ENCODE measurements around the gene OOSP3.
"Not testable (repeated sequence)": the region's sequence is repeated elsewhere in the genome, so short reads cannot be mapped to it uniquely, and the experiment has no call there.

OOSP3 gene

GRCh38 chr11:59899532-59899931 is 20.9 kb downstream of the OOSP3 start:
- Mint-ChIP-seq H3K27me3 (peaks cover 13% of the 10 kb centered on the region), H3K9me3 (peaks cover 3% of the 10 kb centered on the region), H3K4me1 (ENCODE audit: low read depth) (no peaks in the 10 kb centered on the region), H3K36me3 (ENCODE audit: low read depth) (no peaks in the 10 kb centered on the region), H3K4me3 (no peak overlapping the region), H3K27ac (no peak overlapping the region)

- Mint-ChIP-seq H3K4me3 (no peak overlapping the region), H3K36me3 (ENCODE audit: low read depth) (no peaks in the 10 kb centered on the region), H3K4me1 (ENCODE audit: low read depth) (no peaks in the 10 kb centered on the region), H3K27ac (no peak overlapping the region), H3K27me3 (peaks cover 5% of the 10 kb centered on the region), H3K9me3 (peaks cover 3% of the 10 kb centered on the region)
These were observed 22.0 kb downstream of the OOSP3 start for GRCh38 chr11:59900366-59901126.

GRCh38 chr11:59901306-59901705 is 22.7 kb downstream of the OOSP3 start:
- Mint-ChIP-seq H3K9me3 (peaks cover 3% of the 10 kb centered on the region), H3K27ac (no peak overlapping the region), H3K36me3 (ENCODE audit: low read depth) (no peaks in the 10 kb centered on the region), H3K4me1 (ENCODE audit: low read depth) (no peaks in the 10 kb centered on the region), H3K27me3 (no peaks in the 10 kb centered on the region), H3K4me3 (no peak overlapping the region)

GRCh38 chr11:59903569-59903968 is 25.0 kb downstream of the OOSP3 start:
- H3K27ac Mint-ChIP-seq; H3K27me3 Mint-ChIP-seq; H3K9me3 Mint-ChIP-seq; H3K36me3 Mint-ChIP-seq (ENCODE audit: low read depth); H3K4me1 Mint-ChIP-seq (ENCODE audit: low read depth); H3K4me3 Mint-ChIP-seq: not testable (repeated sequence)

GRCh38 chr11:59918480-59918879 is 39.9 kb downstream of the OOSP3 start:
- H3K27ac Mint-ChIP-seq: no peak overlapping the region
- H3K9me3 Mint-ChIP-seq: peaks cover 29% of the 10 kb centered on the region
- no peaks in the 10 kb centered on the region for H3K27me3 Mint-ChIP-seq
- H3K36me3 Mint-ChIP-seq (ENCODE audit: low read depth): peaks cover 4% of the 10 kb centered on the region
- H3K4me3 Mint-ChIP-seq: no peak overlapping the region
- no peaks in the 10 kb centered on the region for H3K4me1 Mint-ChIP-seq (ENCODE audit: low read depth)

GRCh38 chr11:59918987-59919589 is 40.5 kb downstream of the OOSP3 start:
- H3K4me1 Mint-ChIP-seq (ENCODE audit: low read depth): no peaks in the 10 kb centered on the region
- H3K4me3 Mint-ChIP-seq: no peak overlapping the region
- peaks cover 33% of the 10 kb centered on the region for H3K9me3 Mint-ChIP-seq
- H3K36me3 Mint-ChIP-seq (ENCODE audit: low read depth): peaks cover 4% of the 10 kb centered on the region
- no peak overlapping the region for H3K27ac Mint-ChIP-seq
- H3K27me3 Mint-ChIP-seq: no peaks in the 10 kb centered on the region

GRCh38 chr11:59923813-59924212 is 45.2 kb downstream of the OOSP3 start:
- Mint-ChIP-seq H3K36me3 (ENCODE audit: low read depth) (peaks cover 8% of the 10 kb centered on the region), H3K27ac (no peak overlapping the region), H3K4me1 (ENCODE audit: low read depth) (no peaks in the 10 kb centered on the region), H3K27me3 (no peaks in the 10 kb centered on the region), H3K4me3 (no peak overlapping the region), H3K9me3 (peaks cover 47% of the 10 kb centered on the region)

GRCh38 chr11:59931688-59932087 is 53.1 kb downstream of the OOSP3 start:
- Mint-ChIP-seq H3K36me3 (ENCODE audit: low read depth) (peaks cover 4% of the 10 kb centered on the region), H3K27me3 (no peaks in the 10 kb centered on the region), H3K9me3 (peaks cover 22% of the 10 kb centered on the region), H3K4me1 (ENCODE audit: low read depth) (no peaks in the 10 kb centered on the region), H3K27ac (no peak overlapping the region), H3K4me3 (no peak overlapping the region)

- no peaks in the 10 kb centered on the region for H3K9me3 Mint-ChIP-seq
- H3K27me3 Mint-ChIP-seq: peaks cover 5% of the 10 kb centered on the region
These were observed 59.5 kb downstream of the OOSP3 start, which contains the start of gene OOSP1 for GRCh38 chr11:59938132-59938531. TSS of gene OOSP1 (plus strand) at chr11:59938432. CDS start at chr11:59938455, 23 bp downstream.

GRCh38 chr11:59938718-59939117 is 60.1 kb downstream of the OOSP3 start:
- Mint-ChIP-seq H3K36me3 (ENCODE audit: low read depth) (no peaks in the 10 kb centered on the region), H3K27ac (no peak overlapping the region), H3K4me1 (ENCODE audit: low read depth) (no peaks in the 10 kb centered on the region), H3K9me3 (no peaks in the 10 kb centered on the region), H3K27me3 (peaks cover 5% of the 10 kb centered on the region), H3K4me3 (no peak overlapping the region)

More at GRCh38 chr11:59938132-59938531, 59.5 kb downstream of the OOSP3 start, which contains the start of gene OOSP1:
- H3K4me1 Mint-ChIP-seq (ENCODE audit: low read depth): no peaks in the 10 kb centered on the region
- H3K27ac Mint-ChIP-seq: no peak within 1 kb of the TSS
- no peak within 1 kb of the TSS for H3K4me3 Mint-ChIP-seq
- no peaks in the 10 kb centered on the region for H3K36me3 Mint-ChIP-seq (ENCODE audit: low read depth)

GRCh38 chr11:59939482-59939881 is 60.9 kb downstream of the OOSP3 start:
- no peak overlapping the region for H3K27ac Mint-ChIP-seq
- no peaks in the 10 kb centered on the region for H3K36me3 Mint-ChIP-seq (ENCODE audit: low read depth)
- H3K4me3 Mint-ChIP-seq: no peak overlapping the region
- no peaks in the 10 kb centered on the region for H3K9me3 Mint-ChIP-seq
- peaks cover 5% of the 10 kb centered on the region for H3K27me3 Mint-ChIP-seq
- H3K4me1 Mint-ChIP-seq (ENCODE audit: low read depth): no peaks in the 10 kb centered on the region

- Mint-ChIP-seq H3K27me3 (peaks cover 5% of the 10 kb centered on the region), H3K27ac (no peak overlapping the region), H3K36me3 (ENCODE audit: low read depth) (no peaks in the 10 kb centered on the region), H3K4me1 (ENCODE audit: low read depth) (no peaks in the 10 kb centered on the region), H3K9me3 (no peaks in the 10 kb centered on the region), H3K4me3 (no peak overlapping the region)
These were observed 62.5 kb downstream of the OOSP3 start for GRCh38 chr11:59941091-59941490.

GRCh38 chr11:59943997-59944714 is 65.6 kb downstream of the OOSP3 start:
- Mint-ChIP-seq H3K36me3 (ENCODE audit: low read depth) (no peaks in the 10 kb centered on the region), H3K27ac (no peak overlapping the region), H3K4me1 (ENCODE audit: low read depth) (no peaks in the 10 kb centered on the region), H3K9me3 (no peaks in the 10 kb centered on the region), H3K4me3 (no peak overlapping the region), H3K27me3 (peaks cover 11% of the 10 kb centered on the region)

- H3K4me3 Mint-ChIP-seq: no peak overlapping the region
- no peaks in the 10 kb centered on the region for H3K4me1 Mint-ChIP-seq (ENCODE audit: low read depth)
- no peak overlapping the region for H3K27ac Mint-ChIP-seq
- H3K36me3 Mint-ChIP-seq (ENCODE audit: low read depth): no peaks in the 10 kb centered on the region
- no peaks in the 10 kb centered on the region for H3K9me3 Mint-ChIP-seq
- H3K27me3 Mint-ChIP-seq: peaks cover 11% of the 10 kb centered on the region
These were observed 66.1 kb downstream of the OOSP3 start for GRCh38 chr11:59944720-59945119.
